GM18873 (cell line): ENCODE measurements around the gene UNKL.

Experiments used
- ATAC-seq: cut with Tn5 transposase; IDR thresholded peaks from one replicate; pipeline ENCODE4 v1.9.1; 2021; ENCODE audit warnings: mild to moderate bottlenecking, moderate library complexity, moderate number of reproducible peaks; ENCODE audit not compliant: unreplicated experiment, low FRiP score

UNKL gene, protein sequence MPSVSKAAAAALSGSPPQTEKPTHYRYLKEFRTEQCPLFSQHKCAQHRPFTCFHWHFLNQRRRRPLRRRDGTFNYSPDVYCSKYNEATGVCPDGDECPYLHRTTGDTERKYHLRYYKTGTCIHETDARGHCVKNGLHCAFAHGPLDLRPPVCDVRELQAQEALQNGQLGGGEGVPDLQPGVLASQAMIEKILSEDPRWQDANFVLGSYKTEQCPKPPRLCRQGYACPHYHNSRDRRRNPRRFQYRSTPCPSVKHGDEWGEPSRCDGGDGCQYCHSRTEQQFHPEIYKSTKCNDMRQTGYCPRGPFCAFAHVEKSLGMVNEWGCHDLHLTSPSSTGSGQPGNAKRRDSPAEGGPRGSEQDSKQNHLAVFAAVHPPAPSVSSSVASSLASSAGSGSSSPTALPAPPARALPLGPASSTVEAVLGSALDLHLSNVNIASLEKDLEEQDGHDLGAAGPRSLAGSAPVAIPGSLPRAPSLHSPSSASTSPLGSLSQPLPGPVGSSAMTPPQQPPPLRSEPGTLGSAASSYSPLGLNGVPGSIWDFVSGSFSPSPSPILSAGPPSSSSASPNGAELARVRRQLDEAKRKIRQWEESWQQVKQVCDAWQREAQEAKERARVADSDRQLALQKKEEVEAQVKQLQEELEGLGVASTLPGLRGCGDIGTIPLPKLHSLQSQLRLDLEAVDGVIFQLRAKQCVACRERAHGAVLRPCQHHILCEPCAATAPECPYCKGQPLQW

DNA sequence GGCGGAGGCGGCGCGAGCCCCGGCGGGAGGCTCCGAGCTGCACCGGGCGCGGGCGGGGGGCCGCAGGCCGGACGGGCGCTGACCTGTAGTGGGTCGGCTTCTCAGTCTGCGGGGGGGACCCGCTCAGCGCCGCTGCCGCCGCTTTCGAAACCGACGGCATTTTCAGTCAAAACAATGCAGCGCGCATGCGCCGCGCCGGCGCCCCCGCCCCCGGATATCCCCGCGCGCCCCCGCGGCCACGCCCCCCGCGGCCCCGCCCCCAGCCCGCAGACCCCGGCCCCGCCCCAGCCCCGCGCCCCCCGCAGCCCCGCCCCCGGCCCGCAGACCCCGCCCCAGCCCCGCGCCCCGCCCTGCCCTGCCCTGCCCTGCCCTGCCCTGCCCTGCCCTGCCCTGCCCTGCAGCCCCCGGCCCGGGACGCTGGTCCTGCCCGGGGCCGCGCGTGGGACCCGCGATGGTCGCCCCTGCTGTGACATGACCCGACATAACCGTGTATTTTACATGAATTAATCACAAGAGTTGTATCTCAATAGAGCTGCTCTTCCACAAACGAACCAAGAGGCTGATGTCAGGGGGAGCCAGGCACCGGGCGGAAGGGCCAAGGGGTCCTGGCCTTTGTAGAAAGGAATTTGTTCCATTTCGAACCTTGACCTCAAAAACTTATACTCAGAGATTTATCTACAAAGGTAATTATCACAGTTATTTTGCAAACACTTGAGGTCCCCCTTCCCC lies at the start of gene UNKL:
Gene UNKL (minus strand): TSS at position 173 of the 729 bp plus-strand sequence. CDS start 13 bp downstream, at position 160.
- no peak for ATAC-seq

DNA sequence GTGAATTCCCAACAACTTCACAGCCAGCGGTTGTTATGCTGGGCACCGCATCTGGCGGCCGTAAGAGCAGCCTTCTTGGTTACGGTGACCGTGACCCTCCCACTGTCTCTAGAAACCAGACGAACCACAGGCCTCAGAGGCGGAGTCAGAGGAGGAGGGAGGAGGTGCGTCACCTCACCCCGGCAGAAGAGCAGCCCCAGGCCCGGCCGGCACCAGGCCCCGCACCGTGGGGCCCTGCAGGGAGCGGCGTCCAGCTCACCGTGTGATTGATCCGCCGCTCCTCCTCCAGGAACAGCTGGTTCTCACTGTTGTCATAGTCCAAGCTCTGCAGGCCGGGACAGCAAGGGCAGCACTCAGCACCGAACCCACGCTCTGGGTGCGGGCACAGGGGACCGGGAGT lies 46.6 kb upstream of the UNKL start:
- no peak for ATAC-seq

DNA sequence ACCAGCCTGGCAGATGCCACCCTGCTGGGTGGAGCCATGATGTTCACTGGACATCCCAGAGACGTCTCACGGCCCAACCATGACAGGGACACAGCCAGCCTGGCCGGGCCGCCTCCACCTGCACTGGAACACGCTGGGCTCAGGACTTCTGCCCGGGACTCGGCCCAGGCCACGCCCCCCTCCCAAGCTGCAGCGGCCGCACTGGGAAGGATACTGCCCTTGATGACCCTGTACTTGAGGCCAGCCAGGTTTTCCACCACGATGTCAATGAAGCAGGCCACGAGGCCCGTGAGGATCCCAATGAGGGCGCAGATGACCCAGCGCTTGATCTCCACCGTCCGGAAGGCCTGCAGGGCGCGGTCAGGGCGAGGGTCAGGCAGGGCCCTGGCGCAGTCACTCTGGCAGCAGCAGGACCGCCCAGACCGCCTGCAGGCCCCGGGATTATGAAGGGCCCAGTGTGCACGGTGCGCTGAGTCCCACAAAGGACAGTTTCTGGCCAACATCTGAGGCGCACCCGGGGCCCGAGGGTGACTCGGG lies 46.2 kb upstream of the UNKL start:
- ATAC-seq: no peak

DNA sequence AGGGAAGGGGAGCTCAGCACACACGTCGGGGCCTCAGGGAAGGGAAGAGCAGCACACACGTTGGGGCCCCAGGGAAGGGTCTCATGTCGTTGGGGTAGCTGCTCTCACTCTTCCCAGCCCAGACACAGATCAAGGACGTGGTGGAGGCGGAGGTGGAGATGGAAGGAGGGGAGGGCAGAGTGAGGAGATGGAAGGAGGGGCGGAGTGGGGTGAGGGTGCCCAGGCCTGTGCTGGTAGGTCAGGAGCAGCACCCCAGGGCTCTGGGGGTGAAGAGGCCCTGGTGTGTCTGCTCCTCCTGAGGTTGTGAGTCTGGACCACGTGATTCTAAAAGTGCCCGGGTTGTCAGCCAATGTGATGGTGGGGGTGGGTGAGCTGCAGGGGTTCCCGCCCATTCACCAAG lies 45.5 kb upstream of the UNKL start:
- no peak for ATAC-seq

DNA sequence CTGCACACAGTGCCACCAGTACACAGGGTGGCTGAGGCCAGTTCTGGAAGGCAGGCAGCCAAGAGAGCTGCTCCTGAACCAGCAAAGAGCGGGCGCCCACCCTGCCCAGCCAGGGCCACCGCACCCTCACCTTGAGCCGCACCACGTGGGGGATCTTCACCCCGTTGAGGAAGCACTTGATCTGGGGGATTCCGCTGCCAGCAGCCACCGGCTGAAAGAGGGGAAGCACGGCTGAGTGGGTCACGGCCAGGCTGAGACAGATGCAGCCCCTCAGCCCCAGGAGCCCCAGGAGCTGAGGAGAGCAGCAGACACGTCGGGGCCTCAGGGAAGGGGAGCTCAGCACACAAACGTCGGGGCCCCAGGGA lies 44.5 kb upstream of the UNKL start:
- no peak for ATAC-seq

DNA sequence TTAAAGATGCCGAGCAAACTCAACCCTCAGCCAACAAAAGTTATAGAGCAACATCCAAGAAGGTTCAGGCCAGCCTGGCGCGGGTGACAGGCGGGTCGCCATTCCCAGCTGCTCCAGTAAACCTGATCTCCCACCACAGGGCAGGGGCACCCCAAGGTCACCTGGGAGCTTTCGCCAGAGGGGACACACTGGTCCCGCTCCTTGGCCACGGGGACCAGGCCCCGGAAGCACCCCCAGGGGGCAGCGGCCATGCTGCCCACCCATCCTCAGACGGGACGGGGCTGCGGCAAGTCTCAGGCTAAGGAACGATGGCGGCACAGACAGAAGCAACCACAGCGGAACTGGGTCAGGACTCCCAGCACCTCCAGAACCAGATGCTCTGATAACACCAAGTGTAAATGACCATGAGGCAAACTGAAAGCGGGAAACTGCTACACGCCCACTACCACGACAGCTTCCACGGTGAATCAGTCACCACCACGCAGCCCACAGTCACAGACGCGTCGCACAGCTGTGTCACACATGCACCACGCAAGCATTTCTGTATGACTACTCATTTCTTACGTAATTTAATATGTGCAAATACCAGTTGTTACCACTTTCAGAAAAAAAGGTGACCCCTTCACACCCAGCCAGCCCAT lies 44.0 kb upstream of the UNKL start:
- no peak for ATAC-seq

DNA sequence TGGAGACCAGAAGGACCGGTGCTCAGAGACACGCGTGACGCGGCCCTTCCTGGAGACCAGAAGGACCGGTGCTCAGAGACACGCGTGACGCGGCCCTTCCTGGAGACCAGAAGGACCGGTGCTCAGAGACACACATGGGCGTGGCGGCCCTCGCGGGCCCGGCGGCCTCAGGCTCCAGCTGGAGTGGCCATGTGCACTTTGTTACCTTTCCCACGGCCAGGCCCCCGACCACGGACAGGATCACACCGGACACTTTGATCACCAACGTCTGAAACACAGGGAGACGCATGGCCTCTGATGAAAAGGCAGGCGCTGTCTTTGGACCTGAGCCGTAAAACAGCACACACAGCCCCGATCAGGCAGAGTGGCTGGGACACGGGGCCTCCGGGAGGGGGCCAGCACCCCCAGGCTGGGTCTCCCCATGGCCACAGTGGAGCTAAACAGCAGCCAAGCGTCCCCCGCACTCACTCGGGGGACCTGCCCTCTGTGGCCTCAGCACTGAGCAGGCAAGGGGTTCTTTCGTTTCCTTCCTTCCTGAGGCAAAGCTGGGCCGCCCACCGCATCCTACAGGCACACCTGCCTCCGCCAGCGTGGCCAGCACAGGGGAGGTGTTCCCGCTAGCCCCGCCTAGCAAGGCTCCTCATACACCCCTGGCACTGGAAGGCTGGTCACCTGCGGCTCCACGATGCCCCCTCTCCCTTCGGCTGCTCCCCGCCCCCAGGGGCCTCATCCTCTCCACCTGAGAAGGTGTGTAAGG lies 43.2 kb upstream of the UNKL start:
- no peak for ATAC-seq

- ATAC-seq: no peak
Observed at GRCh38 chr16:1456951-1457350, 42.4 kb upstream of the UNKL start.

DNA sequence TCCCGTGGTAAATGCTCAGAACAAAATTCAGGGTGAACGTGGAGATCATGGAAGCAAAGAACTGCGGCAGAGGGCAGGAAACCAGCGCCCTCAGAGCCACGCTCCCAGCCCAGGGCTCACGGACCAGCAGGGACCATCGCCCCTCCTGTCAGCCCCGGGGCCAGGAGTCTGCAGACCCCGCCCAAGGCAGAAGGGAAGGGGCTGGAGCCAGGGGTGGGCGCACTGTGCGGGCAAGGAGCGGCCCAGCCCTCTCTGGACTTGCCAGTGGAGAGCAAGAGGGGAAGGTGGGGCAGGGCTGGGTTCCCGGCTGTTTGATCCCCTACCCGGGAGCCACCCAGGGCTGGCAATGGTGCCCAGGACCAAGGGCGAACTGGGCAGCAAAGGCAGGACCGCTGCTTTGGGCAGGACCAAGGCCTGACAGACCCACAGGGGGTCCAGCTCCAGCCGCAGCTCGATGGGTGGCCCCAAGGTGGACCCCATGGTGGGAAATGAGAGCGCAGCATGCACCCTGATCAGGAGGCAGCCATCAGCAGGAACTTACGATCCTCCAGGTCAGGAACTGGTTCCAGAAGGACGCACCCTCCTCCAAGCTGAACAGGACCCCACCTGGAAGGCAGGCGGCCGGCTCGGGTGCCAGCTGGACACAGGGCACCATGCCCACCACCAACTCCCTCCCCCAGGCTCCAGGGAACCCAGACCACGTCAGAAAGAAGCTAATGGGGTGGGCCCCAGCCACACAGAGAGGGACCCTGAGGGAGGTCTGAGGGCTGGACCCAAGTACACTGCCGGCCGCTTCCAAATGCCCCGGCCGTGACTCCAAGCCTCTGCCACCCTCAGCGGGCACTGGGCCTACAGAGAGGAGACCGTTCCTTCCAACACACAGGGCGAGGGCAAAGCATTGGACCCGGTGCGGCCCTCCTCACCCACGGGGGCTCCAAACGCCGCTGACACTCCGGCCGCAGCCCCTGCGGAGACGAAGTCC lies 41.0 kb upstream of the UNKL start:
- no peak for ATAC-seq

DNA sequence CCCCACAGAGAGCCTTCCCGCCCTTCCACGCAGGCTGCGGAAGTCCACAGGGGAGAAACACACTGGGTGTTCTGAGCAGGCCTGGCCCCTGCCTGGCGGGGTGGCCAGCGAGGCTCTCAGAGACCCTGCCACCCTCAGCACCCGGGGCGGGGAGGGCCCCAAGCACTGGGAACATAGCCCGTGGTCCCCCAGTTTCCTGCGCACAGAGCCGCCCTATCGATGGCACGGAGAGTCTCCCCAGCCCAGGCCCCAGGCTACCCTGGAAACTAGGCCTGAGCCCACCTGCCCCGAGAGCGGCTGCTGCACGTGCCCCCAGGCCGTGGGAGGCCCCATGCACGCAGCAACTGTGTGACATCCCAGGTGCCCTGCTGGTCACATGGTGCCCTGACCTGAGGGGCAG lies 40.1 kb upstream of the UNKL start:
- ATAC-seq: no peak

DNA sequence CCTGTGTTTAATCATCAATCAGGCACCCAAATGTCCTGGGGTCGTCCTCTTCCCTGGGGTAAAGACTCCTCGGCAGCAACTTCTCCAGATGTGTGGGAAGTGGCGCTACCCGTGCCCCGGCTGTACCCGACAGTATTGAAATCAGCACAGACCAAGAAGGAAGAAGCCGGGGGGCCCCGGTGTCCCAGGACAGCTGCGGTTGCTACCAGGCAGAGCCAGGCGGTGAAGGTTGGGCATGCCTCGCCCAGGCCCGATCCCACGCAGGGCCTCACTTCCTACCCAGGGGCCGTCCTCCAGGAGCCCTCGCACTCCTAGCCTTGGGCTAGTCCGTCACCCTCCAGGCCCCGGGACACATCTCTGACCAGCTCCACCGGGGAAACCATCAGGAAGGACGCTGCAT lies 38.8 kb upstream of the UNKL start:
- no peak for ATAC-seq

- no peak for ATAC-seq
Observed at GRCh38 chr16:1452530-1452929, 38.0 kb upstream of the UNKL start.

DNA sequence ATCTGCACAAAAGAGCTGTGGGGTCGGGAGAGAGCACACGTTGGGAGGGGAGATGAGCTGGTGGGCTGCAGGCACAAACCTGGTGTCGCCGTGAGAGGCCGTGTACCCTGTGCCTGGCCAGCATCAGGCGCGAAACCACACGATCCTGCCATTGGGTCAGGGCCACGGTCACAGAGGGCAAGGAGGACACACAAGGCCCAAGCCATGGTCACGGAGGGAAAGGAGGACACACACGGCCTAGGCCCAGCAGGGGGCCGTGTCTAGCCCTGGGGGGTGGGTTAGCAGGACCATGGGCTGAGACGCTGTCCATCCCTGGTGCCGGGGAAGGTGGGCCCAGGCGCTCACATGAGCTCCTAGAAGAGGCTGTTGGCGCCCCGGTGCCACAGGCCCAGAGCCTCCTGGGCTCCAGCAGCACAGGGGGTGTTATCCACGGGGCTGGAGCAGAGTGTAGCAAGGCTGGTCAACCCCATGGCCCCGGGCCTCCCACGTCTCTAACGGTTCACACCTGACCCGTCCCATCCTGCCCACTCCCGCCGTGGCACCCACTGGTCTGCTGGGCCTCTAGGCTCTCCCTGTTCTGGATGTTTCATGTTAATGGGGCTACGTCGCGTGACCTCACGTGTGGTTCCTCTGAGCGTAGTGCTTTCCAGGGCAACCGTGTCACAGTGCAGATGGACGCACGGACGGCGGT lies 37.3 kb upstream of the UNKL start:
- ATAC-seq: no peak

GRCh38 chr16:1450841-1451240 lies 36.3 kb upstream of the UNKL start:
- ATAC-seq: no peak

- no peak for ATAC-seq
Observed at GRCh38 chr16:1450218-1450617, 35.7 kb upstream of the UNKL start.

DNA sequence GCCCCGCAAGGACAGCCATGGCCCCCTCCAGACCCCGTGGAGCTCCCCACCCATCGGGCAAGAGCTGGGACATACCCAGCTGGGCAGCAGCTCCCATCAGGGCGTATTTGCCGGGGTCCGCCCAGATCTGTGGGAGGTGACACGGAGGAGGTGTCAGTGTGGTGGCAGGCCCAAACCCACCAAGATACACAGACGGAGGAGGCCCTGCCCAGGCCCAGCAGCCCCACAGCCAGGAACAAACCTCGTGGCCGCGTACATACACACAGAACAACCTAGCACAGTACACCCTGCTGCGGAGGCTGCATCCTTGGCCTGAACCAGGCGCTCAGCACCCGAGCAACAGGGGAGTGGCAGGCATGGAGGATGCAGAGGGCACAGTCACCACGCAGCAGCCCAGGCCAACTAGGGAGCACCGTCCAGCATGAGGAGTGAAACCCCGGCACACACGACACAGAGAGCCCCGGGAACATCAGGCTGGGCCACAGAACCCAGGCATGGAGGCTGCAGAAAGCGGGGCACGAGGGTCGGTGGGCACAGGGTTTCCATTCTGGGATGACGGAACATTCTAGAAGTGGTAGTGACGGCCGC lies 34.8 kb upstream of the UNKL start:
- no peak for ATAC-seq

- no peak for ATAC-seq
Observed at GRCh38 chr16:1448536-1449116, 34.1 kb upstream of the UNKL start.
